CMK (cell line): ENCODE results near the gene HESX1.
A peak's percentile ranks its signal among the peaks of the same experiment; 100 is the strongest.

Experiments used
- DNase-seq: peaks from one replicate; pipeline ENCODE4 v3.0.0-alpha.2; 2010; ENCODE audit warnings: low read depth

The HESX1 gene

DNA sequence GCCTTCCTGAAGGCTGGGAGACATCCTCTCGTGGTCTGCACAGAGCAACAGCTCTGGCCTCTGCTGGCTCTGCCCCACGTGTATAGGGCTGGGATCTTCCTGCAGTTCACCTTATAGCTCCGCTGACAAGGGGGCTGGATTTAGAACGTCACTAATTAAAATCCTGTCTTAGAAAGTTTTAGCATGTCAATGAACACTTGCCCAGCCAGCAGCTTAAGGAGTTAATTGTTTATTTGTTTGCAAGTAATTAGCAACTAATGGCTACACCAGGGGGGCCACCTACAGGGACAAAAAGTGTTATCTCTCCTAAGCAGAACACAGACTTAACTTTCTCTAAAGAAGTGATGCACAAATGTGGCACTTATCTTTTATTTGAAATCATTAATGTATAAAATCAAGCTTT lies at the start of gene HESX1:
Gene HESX1, minus strand, starts transcription at position 84 of the 403 bp plus-strand sequence. Its CDS starts 60 bp downstream, at position 24.
- no peak for DNase-seq

GRCh38 chr3:57244946-57245345 lies 45.2 kb upstream of the HESX1 start:
- DNase-seq = no peak

DNA sequence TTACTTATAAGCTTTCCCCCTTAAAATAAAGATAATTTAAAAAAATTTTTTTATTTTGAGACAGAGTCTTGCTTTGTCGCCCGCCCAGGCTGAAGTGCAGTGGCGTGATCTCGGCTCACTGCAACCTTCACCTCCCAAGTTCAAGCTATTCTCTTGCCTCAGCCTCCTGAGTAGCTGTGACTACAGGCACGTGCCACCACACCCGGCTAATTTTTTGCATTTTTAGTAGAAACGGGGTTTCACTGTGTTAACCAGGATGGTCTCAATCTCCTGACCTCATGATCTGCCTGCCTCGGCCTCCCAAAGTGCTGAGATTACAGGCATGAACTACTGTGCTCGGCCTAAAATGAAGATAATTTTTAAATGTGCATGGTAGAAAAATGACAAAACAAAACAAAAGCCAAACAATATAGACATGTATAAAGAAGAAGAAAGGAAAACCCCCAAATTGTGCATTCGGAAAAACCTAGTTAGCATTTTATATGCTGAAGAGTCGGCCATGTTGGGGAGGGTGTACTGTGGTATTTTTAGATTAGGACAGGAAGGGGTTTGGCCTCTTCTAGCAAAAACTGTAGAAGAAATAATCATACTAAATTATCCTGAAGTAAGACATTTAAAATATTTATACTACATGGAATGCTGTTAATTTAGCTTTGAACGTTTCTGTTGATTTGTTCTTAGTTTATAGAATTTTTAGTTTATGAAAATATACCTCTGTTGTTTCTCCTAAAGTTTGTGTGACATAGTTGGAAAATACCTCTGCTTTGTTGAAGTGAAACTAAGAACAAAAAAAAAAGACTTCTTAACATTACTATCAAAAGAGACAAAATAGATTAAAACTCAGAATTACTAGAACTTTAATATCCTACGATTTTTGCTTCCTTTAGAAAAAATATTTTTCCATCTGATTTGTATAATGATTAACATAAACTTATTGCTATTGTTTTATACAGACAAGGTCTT lies 35.1 kb upstream of the HESX1 start:
- DNase-seq = no peak

- DNase-seq = no peak
These were observed 34.0 kb upstream of the HESX1 start for GRCh38 chr3:57233799-57234198.

GRCh38 chr3:57230006-57230405 lies 30.2 kb upstream of the HESX1 start:
- DNase-seq = no peak

DNA sequence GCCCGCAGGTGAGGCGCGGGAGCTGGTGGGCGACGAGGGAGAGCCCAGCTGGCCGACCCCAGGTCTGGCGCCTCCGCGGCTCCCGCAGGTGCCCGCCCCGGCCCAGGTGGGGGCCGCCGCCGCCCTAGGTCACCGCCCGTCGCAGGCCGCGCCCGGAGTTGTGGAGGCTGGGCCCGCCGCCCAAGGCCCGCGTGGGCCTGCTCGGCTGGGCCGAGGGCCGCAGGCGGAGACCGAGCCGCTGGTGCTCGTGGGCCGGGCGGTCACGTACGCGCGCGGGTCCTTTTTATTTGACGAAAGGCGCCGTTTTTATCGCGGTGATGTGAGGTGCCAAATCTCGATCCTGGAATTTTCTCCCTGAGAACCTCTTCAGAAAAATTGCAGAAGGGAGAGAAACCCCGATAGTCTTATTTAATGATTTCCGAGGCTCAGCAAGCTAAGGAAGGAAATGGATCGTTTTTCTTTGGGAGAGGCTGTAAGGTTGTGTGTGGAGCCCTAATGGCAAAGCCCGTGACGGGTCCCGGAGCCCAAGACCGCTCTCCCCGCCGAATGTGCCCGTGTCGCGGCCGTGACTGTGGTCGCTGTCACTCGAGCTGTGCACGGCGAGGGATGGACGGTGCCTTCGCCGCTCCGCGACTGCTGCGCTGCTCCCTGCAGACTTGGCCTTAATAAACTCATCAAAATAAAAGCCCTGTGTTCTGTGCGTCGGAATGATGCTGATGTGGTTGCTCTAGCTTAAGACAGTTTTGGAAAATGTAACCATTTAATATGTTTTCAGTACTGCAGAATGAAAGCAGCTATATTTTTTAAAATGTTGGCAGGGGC lies 28.4 kb upstream of the HESX1 start:
- peak; percentile 9 for DNase-seq

- peak; percentile 60 for DNase-seq
These were observed 27.6 kb upstream of the HESX1 start, which contains the start of gene APPL1 for GRCh38 chr3:57227204-57227929. Gene APPL1, plus strand, starts transcription at chr3:57227729. Its CDS starts 155 bp downstream, at chr3:57227884.

GRCh38 chr3:57226176-57226575 lies 26.4 kb upstream of the HESX1 start:
- no peak for DNase-seq

GRCh38 chr3:57224856-57225255 lies 25.1 kb upstream of the HESX1 start:
- no peak for DNase-seq

- no peak for DNase-seq
These were observed 22.1 kb upstream of the HESX1 start for GRCh38 chr3:57221883-57222282.

DNA sequence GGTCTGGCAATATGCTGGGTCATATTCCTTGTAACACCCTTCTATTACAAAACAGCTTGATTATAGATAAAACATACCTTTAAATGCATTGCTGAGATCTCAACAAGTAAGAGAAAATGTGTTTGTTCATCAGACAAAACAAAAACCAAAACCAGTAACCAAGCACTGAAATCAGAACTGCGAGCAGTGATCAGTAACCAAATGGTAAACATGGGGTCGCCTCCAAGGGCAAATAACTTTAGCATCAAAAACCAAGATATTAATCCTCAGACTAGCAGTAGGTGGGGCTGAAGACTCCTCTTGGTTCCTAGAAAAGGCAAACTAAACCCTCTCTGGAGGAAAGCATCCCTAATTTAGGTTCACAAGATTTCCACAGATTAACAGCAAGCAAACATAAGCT lies 6.6 kb upstream of the HESX1 start:
- no peak for DNase-seq

DNA sequence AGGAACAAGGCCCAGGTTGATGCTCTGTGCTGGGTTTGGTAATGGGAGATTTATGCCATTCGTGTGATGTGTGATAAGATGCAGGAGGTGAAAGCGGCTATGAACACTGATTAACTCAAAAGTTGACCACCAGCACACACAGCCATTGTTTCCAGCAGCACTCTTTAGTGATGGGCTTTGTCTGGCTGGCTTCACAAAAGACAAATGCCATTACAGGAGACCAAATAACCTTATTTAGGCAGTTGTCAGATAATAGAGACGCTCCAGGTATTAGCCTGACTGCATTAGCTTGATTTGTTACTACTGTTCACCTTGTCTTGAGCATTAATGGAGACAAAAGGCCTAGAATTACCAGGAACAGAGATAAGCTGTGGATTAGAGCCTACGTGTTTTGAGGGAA lies 5.1 kb downstream of the HESX1 start:
- no peak for DNase-seq

GRCh38 chr3:57192028-57192427 lies 7.8 kb downstream of the HESX1 start:
- DNase-seq = no peak

DNA sequence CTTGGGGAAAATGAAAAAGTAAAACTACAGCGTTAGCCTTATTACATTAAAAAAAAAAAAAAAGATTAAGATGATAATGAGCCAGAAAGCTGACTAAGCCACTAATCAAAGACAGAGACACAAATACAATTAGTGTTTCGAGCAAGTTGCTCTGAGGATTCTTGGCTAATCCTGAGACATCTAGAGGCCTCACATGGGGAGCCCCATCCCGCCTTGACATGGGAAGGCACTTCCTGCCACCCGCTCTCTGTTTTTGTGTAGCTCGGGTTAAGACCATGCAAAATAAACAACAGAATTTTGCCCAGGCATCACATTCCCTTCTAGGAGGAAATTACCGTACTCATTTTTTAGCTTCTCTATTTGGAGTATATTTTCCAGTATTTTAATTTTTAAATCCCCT lies 15.3 kb downstream of the HESX1 start:
- no peak for DNase-seq

DNA sequence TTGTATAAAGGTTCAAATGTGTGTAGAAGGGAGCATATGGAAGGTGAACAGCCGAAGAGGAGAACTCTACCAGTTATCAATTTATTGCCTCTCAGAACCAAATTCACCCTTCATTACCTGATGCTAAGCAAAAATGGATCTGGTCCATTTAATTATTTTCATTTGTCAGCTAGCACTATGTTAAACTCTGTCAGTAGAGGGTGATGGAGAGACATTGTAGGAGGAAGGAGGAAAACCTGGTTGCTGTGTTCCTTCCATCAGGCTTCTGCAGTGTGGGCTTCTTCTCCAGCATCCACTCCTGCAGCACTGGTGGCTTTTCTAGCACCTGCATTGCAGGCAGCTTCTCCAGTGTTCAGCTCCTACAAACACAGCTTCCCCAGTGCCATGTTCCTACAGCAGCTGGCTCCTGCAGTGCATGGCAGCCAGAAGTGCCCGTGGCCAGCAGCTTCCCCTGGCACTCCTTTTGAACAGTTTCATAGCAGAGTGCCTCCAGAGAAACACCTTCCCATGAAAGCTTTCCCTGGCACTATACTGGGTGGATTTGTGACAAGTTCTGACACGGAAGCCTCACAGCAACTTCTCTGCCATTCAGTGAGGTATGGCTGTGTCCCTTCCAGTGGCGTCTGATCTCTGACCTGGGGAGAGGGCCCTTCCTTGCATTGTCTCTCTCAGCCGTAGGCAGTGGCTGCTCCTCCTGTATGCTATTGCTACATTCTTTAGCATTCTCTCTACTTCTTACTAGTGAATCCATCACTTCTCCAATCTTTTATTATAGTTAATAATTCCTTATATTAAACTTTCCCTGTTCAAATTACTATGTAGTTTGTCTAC lies 20.0 kb downstream of the HESX1 start:
- DNase-seq = no peak

DNA sequence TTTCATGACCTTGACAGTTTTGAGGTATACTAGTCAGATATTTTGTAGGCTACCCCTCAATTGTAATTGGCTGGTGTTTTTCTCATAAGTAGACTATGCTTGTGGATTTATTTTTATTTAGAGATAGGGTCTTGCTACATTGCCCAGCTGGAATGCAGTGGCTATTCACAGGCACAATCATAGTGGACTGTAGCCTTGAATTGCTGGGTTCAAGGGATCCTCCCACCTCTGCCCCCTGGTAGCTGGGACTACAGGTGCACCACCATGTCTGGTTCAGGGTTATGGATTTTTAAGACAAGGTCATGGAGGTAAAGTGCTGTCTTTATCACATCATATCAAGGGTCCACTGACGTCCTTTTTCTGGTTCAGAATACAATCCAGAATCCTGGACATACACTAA lies 23.7 kb downstream of the HESX1 start:
- no peak for DNase-seq

- no peak for DNase-seq
These were observed 26.1 kb downstream of the HESX1 start for GRCh38 chr3:57173687-57174086.

DNA sequence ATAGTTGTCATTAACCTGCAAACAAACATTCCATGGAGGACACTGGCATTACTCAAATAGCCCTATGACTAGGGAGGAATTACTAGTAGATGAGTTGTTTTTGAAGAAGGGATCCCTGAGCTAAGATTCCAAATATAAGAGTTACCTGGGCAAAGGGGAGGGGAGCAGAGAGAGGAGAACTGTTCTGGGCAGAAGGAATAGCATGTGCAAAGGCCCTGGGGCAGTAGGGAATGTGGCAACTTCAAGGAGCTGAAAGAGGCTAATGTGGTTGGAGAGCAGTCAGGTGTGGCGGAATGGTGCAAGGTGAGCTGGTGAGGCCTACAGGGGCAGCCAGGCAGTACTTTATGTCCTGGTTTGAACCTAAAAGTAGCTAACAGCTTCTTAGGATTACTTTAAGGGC lies 28.8 kb downstream of the HESX1 start:
- no peak for DNase-seq

GRCh38 chr3:57169872-57170623 lies 29.7 kb downstream of the HESX1 start:
- peak; percentile 21 for DNase-seq

DNA sequence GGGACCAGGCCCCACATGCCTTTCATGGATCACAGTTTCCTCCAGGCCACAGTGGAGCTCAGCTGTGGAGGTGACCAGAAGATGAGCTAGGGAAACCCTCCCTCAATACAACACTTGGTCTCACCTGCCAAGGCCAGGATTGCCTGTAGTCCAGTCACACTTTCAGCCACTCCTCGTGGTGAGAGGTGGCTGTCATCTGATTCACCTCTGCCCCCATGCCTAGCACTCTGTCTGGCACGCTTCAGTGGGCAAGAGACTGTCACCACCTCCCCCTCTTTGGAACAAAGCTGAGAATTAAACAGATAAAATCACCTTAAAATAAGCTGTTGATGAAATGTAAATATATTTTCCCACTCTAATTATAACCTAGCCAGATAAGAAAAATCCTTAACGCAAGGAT lies 30.7 kb downstream of the HESX1 start:
- DNase-seq = no peak

DNA sequence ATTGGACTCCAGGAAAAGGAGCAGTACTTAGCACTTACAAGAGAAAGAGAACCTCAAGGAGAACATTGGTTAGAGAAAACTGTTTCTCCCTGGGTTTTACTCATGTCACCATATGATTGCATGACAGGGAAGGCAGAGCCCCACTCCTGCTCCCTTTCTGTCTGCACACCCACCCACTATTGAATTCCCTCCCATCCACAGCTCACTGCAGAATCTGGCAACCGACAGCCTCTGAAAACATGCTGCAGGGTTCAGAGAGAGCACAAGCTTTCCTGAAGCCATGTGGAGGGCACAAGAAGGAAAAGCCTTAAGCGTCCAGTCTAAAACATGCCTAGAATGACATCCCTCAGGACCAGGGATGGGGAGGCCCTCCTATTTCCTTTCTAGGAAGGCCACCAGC lies 31.6 kb downstream of the HESX1 start:
- no peak for DNase-seq
